Testis (tissue), 3 donors: ENCODE measurements around the gene ADSS2. TPM values are rescaled to one million over a fixed set of nuclear protein-coding genes. Genes with fewer than 3 reads are reported as not detected.

Experiments
- DNase-seq: peaks from one replicate; pipeline ENCODE4 v3.0.0-alpha.2; 2019
- H3K27ac ChIP-seq, 2 donors: fragments of 200-600 bp; sonication (generic); one replicate each; pipeline ENCODE4 v1.5.1; 2019
- H3K27me3 ChIP-seq: fragments of 200-600 bp; sonication (generic); one replicate; pipeline ENCODE4 v1.5.1; 2019
- H3K36me3 ChIP-seq: fragments of 200-600 bp; sonication (generic); one replicate; pipeline ENCODE4 v1.5.1; 2017; ENCODE audit warnings: low read depth; ENCODE audit errors: missing control alignments
- H3K4me1 ChIP-seq: fragments of 200-600 bp; sonication (generic); one replicate; pipeline ENCODE4 v1.5.1; 2019
- H3K4me3 ChIP-seq, 2 donors: fragments of 200-600 bp; sonication (generic); one replicate each; pipeline ENCODE4 v1.5.1; 2017 to 2019
- H3K9me3 ChIP-seq: fragments of 200-600 bp; sonication (generic); one replicate; pipeline ENCODE4 v1.5.1; 2017
- CTCF ChIP-seq, 3 experiments: fragments of 450-650 bp in 2 of 3; fragments of 200-600 bp in 1 of 3; sonication (generic) in 1 of 3; IDR thresholded peaks; one replicate each; pipeline ENCODE4 v1.5.1; 2016 to 2019; ENCODE audit warnings: antibody characterized with exemption in 3 of 3, mild to moderate bottlenecking in 2 of 3, moderate library complexity in 1 of 3
- POLR2A ChIP-seq: fragments of 450-650 bp; IDR thresholded peaks from one replicate; pipeline ENCODE4 v1.6.1; 2017; ENCODE audit warnings: antibody characterized with exemption, mild to moderate bottlenecking, moderate library complexity
- WGBS, 2 donors: methylation state at CpG; one replicate each; pipeline ENCODE4 v1.1.5; 2018; 5-methylcytosine and 5-hydroxymethylcytosine counted together
- intact Hi-C: fragments of 100-400 bp; cut with DNase I; formaldehyde crosslinking; loops from one replicate; pipeline ENCODE4 v1.15.1; 2023; ENCODE audit warnings: low total_unique reads
- polyA plus RNA-seq: library from polyadenylated mRNA; stranded (reverse); fragments of 350-450 nt; fragmentation: Illumina TruSeq; extraction: RNeasy Lipid Tissue Mini Kit (QIAGEN cat#74804); gene quantifications from one replicate; pipeline ENCODE4 v1.2.3, GENCODE V29; 2014; ENCODE audit warnings: low read depth, low replicate concordance; ENCODE audit not compliant: insufficient read depth
- total RNA-seq, 2 donors: library from RNA; depleted of rRNA; stranded (reverse); fragments of >200 nt; gene quantifications; one replicate each; pipeline ENCODE4 v1.2.3, GENCODE V29; 2016

Gene ADSS2
- total and polyA plus RNA-seq, 3 donors from 2014 or later, result 61.0 to 96.2 (median 76.3) TPM

GRCh38 chr1:244447024-244447423, 4.7 kb downstream of the ADSS2 start:
- no peaks in the 10 kb centered on the region for H3K27me3 ChIP-seq
- H3K36me3 ChIP-seq, result no peaks in the 10 kb centered on the region
- H3K27ac ChIP-seq, result no peak overlapping the region
- H3K9me3 ChIP-seq, result no peaks in the 10 kb centered on the region
- H3K4me3 ChIP-seq, result no peak overlapping the region
- TF ChIP-seq CTCF (IDR thresholded peaks at IDR 0.05) (no peak), POLR2A (no peak)
- WGBS, 2 donors, result 68 to 70% methylated on average over 1 of the region's 1 CpG
- DNase-seq, result no peak
- H3K4me1 ChIP-seq, result peaks cover 27% of the 10 kb centered on the region
- intact Hi-C loops, result no loop called here

- Histone ChIP-seq H3K9me3 (no peaks in the 10 kb centered on the region), H3K36me3 (no peaks in the 10 kb centered on the region), H3K27ac (peak overlapping the region in 1 of 2 donors; percentile 48), H3K4me1 (peaks cover 27% of the 10 kb centered on the region), H3K27me3 (no peaks in the 10 kb centered on the region), H3K4me3 (no peak overlapping the region)
- TF ChIP-seq CTCF (IDR thresholded peaks at IDR 0.05), result no peak
- TF ChIP-seq POLR2A, result no peak
- intact Hi-C loops, result no loop called here
- WGBS, 2 donors, result 68 to 69% methylated on average over 2 of the region's 2 CpGs
- DNase-seq, result no peak
Measured at GRCh38 chr1:244445320-244446181, 6.2 kb downstream of the ADSS2 start.

- TF ChIP-seq CTCF (IDR thresholded peaks at IDR 0.05), result no peak
- no peak for TF ChIP-seq POLR2A
- H3K27ac ChIP-seq, result peak overlapping the region in 1 of 2 donors; percentile 36
- H3K36me3 ChIP-seq, result no peaks in the 10 kb centered on the region
- H3K9me3 ChIP-seq, result no peaks in the 10 kb centered on the region
- DNase-seq, result no peak
- H3K4me3 ChIP-seq, result no peak overlapping the region
- peaks cover 21% of the 10 kb centered on the region for H3K4me1 ChIP-seq
- intact Hi-C loops, result no loop called here
- WGBS, 2 donors, result 43 to 50% methylated on average over 1 of the region's 1 CpG
- H3K27me3 ChIP-seq, result no peaks in the 10 kb centered on the region
Measured at GRCh38 chr1:244444854-244445253, 6.9 kb downstream of the ADSS2 start.

GRCh38 chr1:244442850-244443249, 8.9 kb downstream of the ADSS2 start:
- TF ChIP-seq CTCF (IDR thresholded peaks at IDR 0.05) (no peak), POLR2A (no peak)
- intact Hi-C loops, result no loop called here
- Histone ChIP-seq H3K4me1 (peaks cover 18% of the 10 kb centered on the region), H3K36me3 (no peaks in the 10 kb centered on the region), H3K27ac (no peak overlapping the region), H3K27me3 (no peaks in the 10 kb centered on the region), H3K9me3 (no peaks in the 10 kb centered on the region), H3K4me3 (no peak overlapping the region)
- DNase-seq, result no peak
- 52 to 55% methylated on average over 2 of the region's 2 CpGs for WGBS, 2 donors
